IPS-18a (cell line): Measurements from ENCODE around the gene SMYD2.

Experiments
- H3K27ac ChIP-seq: one replicate; pipeline ENCODE4 v1.5.1; 2013; ENCODE audit warnings: low read length
- H3K27me3 ChIP-seq: one replicate; pipeline ENCODE4 v1.6.1; 2013; ENCODE audit warnings: mild to moderate bottlenecking, low read length; ENCODE audit not compliant: control insufficient read depth, insufficient read depth
- H3K36me3 ChIP-seq: one replicate; pipeline ENCODE4 v1.6.1; 2013; ENCODE audit warnings: low read depth, low read length; ENCODE audit not compliant: control insufficient read depth
- H3K4me1 ChIP-seq: one replicate; pipeline ENCODE4 v1.6.1; 2013; ENCODE audit warnings: low read depth, low read length; ENCODE audit not compliant: control insufficient read depth
- H3K4me3 ChIP-seq: one replicate; pipeline ENCODE4 v1.5.1; 2013; ENCODE audit warnings: low read length
- H3K9ac ChIP-seq: one replicate; pipeline ENCODE4 v1.6.1; 2013; ENCODE audit warnings: mild to moderate bottlenecking, low read length, moderate library complexity
- H3K9me3 ChIP-seq: one replicate; pipeline ENCODE4 v1.6.1; 2013; ENCODE audit warnings: low read depth, low read length; ENCODE audit not compliant: control insufficient read depth

The SMYD2 gene, protein sequence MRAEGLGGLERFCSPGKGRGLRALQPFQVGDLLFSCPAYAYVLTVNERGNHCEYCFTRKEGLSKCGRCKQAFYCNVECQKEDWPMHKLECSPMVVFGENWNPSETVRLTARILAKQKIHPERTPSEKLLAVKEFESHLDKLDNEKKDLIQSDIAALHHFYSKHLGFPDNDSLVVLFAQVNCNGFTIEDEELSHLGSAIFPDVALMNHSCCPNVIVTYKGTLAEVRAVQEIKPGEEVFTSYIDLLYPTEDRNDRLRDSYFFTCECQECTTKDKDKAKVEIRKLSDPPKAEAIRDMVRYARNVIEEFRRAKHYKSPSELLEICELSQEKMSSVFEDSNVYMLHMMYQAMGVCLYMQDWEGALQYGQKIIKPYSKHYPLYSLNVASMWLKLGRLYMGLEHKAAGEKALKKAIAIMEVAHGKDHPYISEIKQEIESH

DNA sequence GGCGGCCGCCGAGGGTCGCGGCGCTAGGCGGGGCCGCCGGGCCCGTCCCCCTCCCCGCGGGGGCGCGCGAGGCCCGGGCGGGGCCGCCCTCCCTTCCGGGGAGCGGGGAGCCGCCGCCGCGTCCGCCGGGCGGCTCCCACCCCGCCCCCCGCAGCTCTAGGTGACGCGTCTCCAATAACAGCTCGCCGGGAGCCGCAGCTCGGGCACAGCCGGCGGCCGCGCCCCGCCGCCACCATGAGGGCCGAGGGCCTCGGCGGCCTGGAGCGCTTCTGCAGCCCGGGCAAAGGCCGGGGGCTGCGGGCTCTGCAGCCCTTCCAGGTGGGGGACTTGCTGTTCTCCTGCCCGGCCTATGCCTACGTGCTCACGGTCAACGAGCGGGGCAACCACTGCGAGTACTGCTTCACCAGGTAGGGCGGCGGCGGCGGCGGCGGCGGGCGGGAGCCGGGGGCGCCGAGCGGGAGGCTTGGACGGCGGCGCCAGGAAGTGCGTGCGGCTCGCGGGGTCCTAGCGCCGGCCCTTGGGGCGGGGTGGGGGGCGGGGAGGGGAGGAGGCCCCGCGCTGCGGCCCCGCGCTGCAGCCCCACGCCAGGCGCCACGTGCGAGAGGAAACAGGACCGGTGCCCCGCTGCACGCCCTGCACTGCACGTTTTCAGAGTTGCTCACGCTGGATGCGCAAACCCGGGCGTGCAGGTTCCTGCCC lies at the start of gene SMYD2:
Gene SMYD2, plus strand, starts transcription at position 139 of the 699 bp plus-strand sequence. Its CDS starts 96 bp downstream, at position 235.
- Histone ChIP-seq H3K4me3 (peak within 1 kb of the TSS; percentile 73), H3K9ac (peak within 1 kb of the TSS; percentile 60), H3K36me3 (no peaks in the 10 kb centered on the region), H3K27ac (peak within 1 kb of the TSS; percentile 40), H3K27me3 (peaks cover 41% of the 10 kb centered on the region), H3K9me3 (no peaks in the 10 kb centered on the region), H3K4me1 (peaks cover 11% of the 10 kb centered on the region)

GRCh38 chr1:214233856-214234634 lies 46.9 kb upstream of the SMYD2 start:
- no peaks in the 10 kb centered on the region for H3K4me1 ChIP-seq
- H3K9me3 ChIP-seq, result no peaks in the 10 kb centered on the region
- no peak overlapping the region for H3K9ac ChIP-seq
- H3K4me3 ChIP-seq, result no peak overlapping the region
- H3K27ac ChIP-seq, result no peak overlapping the region
- no peaks in the 10 kb centered on the region for H3K36me3 ChIP-seq
- H3K27me3 ChIP-seq, result no peaks in the 10 kb centered on the region

- Histone ChIP-seq H3K4me1 (no peaks in the 10 kb centered on the region), H3K36me3 (no peaks in the 10 kb centered on the region), H3K9ac (no peak overlapping the region), H3K27me3 (no peaks in the 10 kb centered on the region), H3K4me3 (no peak overlapping the region), H3K9me3 (no peaks in the 10 kb centered on the region), H3K27ac (no peak overlapping the region)
These were observed 46.3 kb upstream of the SMYD2 start for GRCh38 chr1:214234635-214235025.

DNA sequence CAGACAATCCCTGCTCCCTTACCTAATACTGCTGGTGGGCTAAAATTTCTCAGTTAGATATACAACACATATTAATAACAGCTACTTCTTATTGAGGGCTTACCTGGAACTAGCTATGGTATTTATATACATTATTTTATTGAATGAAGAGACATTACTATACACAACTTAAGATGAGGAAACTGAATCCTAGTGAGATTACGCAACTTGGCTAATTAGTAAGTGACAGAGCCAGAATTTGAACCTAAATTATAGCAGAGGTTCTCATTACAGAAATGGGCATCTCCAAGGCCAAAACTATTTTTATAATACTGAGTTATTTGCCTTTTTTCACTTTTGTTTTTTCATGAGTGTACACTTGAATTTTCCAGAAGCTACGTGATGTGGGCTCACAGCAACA lies 44.5 kb upstream of the SMYD2 start:
- H3K27me3 ChIP-seq, result no peaks in the 10 kb centered on the region
- no peaks in the 10 kb centered on the region for H3K4me1 ChIP-seq
- no peaks in the 10 kb centered on the region for H3K36me3 ChIP-seq
- no peak overlapping the region for H3K4me3 ChIP-seq
- no peak overlapping the region for H3K9ac ChIP-seq
- no peak overlapping the region for H3K27ac ChIP-seq
- H3K9me3 ChIP-seq, result no peaks in the 10 kb centered on the region

- no peaks in the 10 kb centered on the region for H3K4me1 ChIP-seq
These were observed 39.9 kb upstream of the SMYD2 start for GRCh38 chr1:214241060-214241459.

GRCh38 chr1:214244252-214244651 lies 36.7 kb upstream of the SMYD2 start:
- H3K9ac ChIP-seq, result no peak overlapping the region
- H3K36me3 ChIP-seq, result no peaks in the 10 kb centered on the region
- H3K27ac ChIP-seq, result no peak overlapping the region
- H3K4me1 ChIP-seq, result peaks cover 11% of the 10 kb centered on the region
- no peaks in the 10 kb centered on the region for H3K27me3 ChIP-seq
- H3K4me3 ChIP-seq, result no peak overlapping the region
- H3K9me3 ChIP-seq, result no peaks in the 10 kb centered on the region

More at GRCh38 chr1:214241060-214241459, 39.9 kb upstream of the SMYD2 start:
- Histone ChIP-seq H3K4me3 (no peak overlapping the region), H3K27me3 (no peaks in the 10 kb centered on the region), H3K27ac (no peak overlapping the region), H3K9ac (no peak overlapping the region), H3K36me3 (no peaks in the 10 kb centered on the region), H3K9me3 (no peaks in the 10 kb centered on the region)

DNA sequence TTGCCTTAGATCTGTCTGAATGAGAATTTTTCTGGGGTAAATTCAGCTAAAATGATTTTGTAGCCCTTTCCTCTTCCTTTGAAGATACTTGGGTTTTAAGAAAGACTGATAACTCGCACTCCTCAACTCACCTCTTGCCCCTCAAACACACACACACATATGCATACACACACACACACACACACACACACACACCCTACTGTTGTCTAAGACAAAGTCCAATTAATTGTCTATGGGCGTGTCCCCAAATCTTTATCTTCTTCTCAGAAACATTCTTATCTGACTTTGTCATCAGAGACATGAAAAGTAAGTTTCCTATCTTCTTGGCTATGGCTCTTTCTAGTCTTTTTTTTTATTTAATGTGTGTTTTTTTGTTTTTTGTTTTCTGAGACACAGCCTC lies 36.1 kb upstream of the SMYD2 start:
- Histone ChIP-seq H3K9me3 (no peaks in the 10 kb centered on the region), H3K27me3 (peaks cover 1% of the 10 kb centered on the region), H3K27ac (no peak overlapping the region), H3K4me1 (peaks cover 13% of the 10 kb centered on the region), H3K9ac (no peak overlapping the region), H3K36me3 (no peaks in the 10 kb centered on the region), H3K4me3 (no peak overlapping the region)

DNA sequence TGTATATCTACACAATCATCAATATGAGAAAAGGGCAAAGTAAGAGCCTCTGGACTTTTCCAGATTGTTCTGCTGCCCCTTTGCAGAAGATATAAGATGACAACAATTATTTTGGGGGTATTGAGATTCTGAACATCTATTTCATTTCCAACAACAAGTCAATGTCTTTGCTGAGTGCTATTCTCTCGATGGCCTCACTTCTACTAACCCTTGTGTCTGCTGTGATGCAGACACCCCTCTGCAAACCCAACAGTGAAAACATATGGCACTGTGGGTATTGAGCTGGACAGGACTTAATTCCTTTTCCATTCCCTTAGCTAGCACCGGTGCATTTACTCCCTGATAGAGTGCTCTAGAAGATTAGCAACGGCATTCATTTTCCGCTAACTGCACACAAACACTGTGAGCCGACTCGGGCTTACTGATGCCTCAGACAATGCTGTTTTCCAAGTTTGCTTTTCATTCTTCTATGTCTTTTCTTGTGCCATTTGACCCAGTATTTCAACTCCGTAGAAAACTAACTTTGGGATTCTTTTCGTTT lies 33.4 kb upstream of the SMYD2 start:
- no peak overlapping the region for H3K27ac ChIP-seq
- no peak overlapping the region for H3K9ac ChIP-seq
- H3K36me3 ChIP-seq, result no peaks in the 10 kb centered on the region
- peaks cover 6% of the 10 kb centered on the region for H3K27me3 ChIP-seq
- no peaks in the 10 kb centered on the region for H3K9me3 ChIP-seq
- H3K4me1 ChIP-seq, result peaks cover 13% of the 10 kb centered on the region
- no peak overlapping the region for H3K4me3 ChIP-seq

GRCh38 chr1:214248311-214249085 lies 32.5 kb upstream of the SMYD2 start:
- Histone ChIP-seq H3K27me3 (peaks cover 6% of the 10 kb centered on the region), H3K27ac (no peak overlapping the region), H3K9ac (no peak overlapping the region), H3K9me3 (no peaks in the 10 kb centered on the region), H3K4me1 (peaks cover 13% of the 10 kb centered on the region), H3K36me3 (no peaks in the 10 kb centered on the region), H3K4me3 (no peak overlapping the region)

DNA sequence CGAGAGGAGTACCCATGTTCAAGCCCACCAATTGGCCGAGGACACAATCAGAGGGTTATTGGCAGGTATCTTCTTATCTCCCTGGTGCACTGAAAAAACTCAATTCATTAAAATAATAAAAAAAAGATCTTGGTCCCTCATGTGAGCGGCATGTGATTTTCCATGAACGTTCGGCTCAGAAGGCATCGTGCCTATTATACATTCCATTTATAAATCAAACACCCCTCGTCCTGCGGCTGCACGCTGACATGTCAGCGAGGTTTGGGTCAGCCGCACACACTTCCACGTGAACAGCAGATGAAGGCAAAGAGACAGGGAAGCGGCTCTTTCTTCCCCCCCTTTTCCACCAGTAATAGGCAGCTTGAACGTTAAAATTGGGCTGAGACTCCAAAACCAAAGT lies 31.3 kb upstream of the SMYD2 start:
- Histone ChIP-seq H3K9me3 (no peaks in the 10 kb centered on the region), H3K36me3 (no peaks in the 10 kb centered on the region), H3K9ac (no peak overlapping the region), H3K27me3 (peaks cover 6% of the 10 kb centered on the region), H3K4me1 (peaks cover 13% of the 10 kb centered on the region), H3K27ac (no peak overlapping the region), H3K4me3 (no peak overlapping the region)
